K562 (cell line): ENCODE data around the gene RASSF7. TPM values are rescaled to one million over a fixed set of nuclear protein-coding genes. Genes with fewer than 3 reads are reported as not detected.

Experiments used
- ATAC-seq: fragments of 200-7000 bp; cut with Tn5 transposase; 3 replicates; pipeline ENCODE4 v1.9.1; 2020; ENCODE audit warnings: moderate library complexity
- BruUV-seq: library from RNA; stranded (reverse); fragments of 400-500 nt; replicated peaks from 2 replicates; lab custom pipeline; 2021; lab: Mats Ljungman, UMichigan
- CTCF ChIA-PET: fragments of 300-600 bp; formaldehyde crosslinking; extraction: SDS; loops from one replicate; lab custom pipeline; 2021; ENCODE audit warnings: low intra/inter-chr PET ratio; lab: Yijun Ruan, JAX
- POLR2A ChIA-PET: fragments of 300-600, 350-650 bp; sonication (Branson Sonifier 250); formaldehyde crosslinking; extraction: SDS; loops from one replicate; lab custom pipeline; 2021; ENCODE audit warnings: antibody characterized with exemption, inconsistent platforms; lab: Yijun Ruan, JAX
- DNase-seq, 4 experiments: peaks; one replicate each; pipeline versions ENCODE4 v3.0.0 to v3.0.0-alpha.2; 2011 to 2018; ENCODE audit warnings: low spot score in 3 of 4, mixed read lengths in 3 of 4; ENCODE audit errors: extremely low read depth in 1 of 4
- FAIRE-seq: peaks from 2 replicates; lab custom pipeline; 2011; peaks lifted over from hg19 to GRCh38; lab: Jason Lieb, UNC
- H2AFZ ChIP-seq: 2 replicates; pipeline ENCODE4 v1.6.0; 2011; ENCODE audit warnings: low read depth, low read length, control low read depth, inconsistent platforms
- H3K27ac ChIP-seq: fragments of 200-600 bp; 3 replicates; pipeline ENCODE4 v1.8.0; 2011; ENCODE audit warnings: low read depth, mild to moderate bottlenecking, control low read depth, inconsistent platforms, low read length, moderate library complexity, mixed read lengths; ENCODE audit errors: extremely low read depth
- H3K27me3 ChIP-seq, 2 experiments: fragments of 300-600 bp in 1 of 2; 2 replicates in 1 of 2; 3 replicates in 1 of 2; pipeline versions ENCODE4 v1.6.0 to v1.8.0; 2011; ENCODE audit warnings: inconsistent platforms in 2 of 2, low read length in 2 of 2, mild to moderate bottlenecking in 1 of 2, mixed read lengths in 1 of 2, moderate library complexity in 1 of 2; ENCODE audit not compliant: control insufficient read depth in 2 of 2, insufficient read depth in 2 of 2
- H3K36me3 ChIP-seq: fragments of 300-600 bp; 3 replicates; pipeline ENCODE4 v1.8.0; 2011; ENCODE audit warnings: mild to moderate bottlenecking, low read length, inconsistent platforms; ENCODE audit not compliant: control insufficient read depth, insufficient read depth
- H3K4me1 ChIP-seq, 2 experiments: fragments of 200-600 bp in 1 of 2; replicated peaks in 1 of 2; 2 replicates in 1 of 2; 3 replicates in 1 of 2; pipeline versions ENCODE4 v1.5.1 to v1.8.0; 2011; ENCODE audit warnings: inconsistent platforms in 2 of 2, low read length in 2 of 2, mild to moderate bottlenecking in 1 of 2, mixed read lengths in 1 of 2, moderate library complexity in 1 of 2; ENCODE audit not compliant: control insufficient read depth in 2 of 2, insufficient read depth in 2 of 2
- H3K4me2 ChIP-seq: 2 replicates; pipeline ENCODE4 v1.6.1; 2011; ENCODE audit warnings: low read length, control low read depth, inconsistent platforms, mixed read lengths; ENCODE audit not compliant: insufficient read depth
- H3K4me3 ChIP-seq: fragments of 200-600 bp; sonication (generic), shearing (Covaris generic); 2 replicates; pipeline ENCODE4 v1.5.1; 2016; ENCODE audit warnings: control low read depth, inconsistent platforms
- H3K79me2 ChIP-seq: fragments of 200-600 bp; 3 replicates; pipeline ENCODE4 v1.8.0; 2011; ENCODE audit warnings: low read length, inconsistent platforms; ENCODE audit not compliant: control insufficient read depth, insufficient read depth
- H3K9ac ChIP-seq, 2 experiments: 2 replicates each; pipeline versions ENCODE4 v1.6.0 to v1.6.1; 2011; ENCODE audit warnings: low read depth in 2 of 2, low read length in 2 of 2, control low read depth in 1 of 2, inconsistent platforms in 1 of 2, mild to moderate bottlenecking in 1 of 2, mixed read lengths in 1 of 2; ENCODE audit not compliant: insufficient read depth in 1 of 2
- H3K9me1 ChIP-seq: one replicate; pipeline ENCODE4 v1.6.0; 2011; ENCODE audit warnings: inconsistent platforms, mild to moderate bottlenecking, low read length, moderate library complexity; ENCODE audit not compliant: control insufficient read depth, insufficient read depth
- H3K9me3 ChIP-seq: replicated peaks from 2 replicates; pipeline ENCODE4 v1.5.1; 2011; ENCODE audit warnings: low read depth, low read length, inconsistent platforms; ENCODE audit not compliant: control insufficient read depth, insufficient read depth
- H4K20me1 ChIP-seq: replicated peaks from 2 replicates; pipeline ENCODE4 v1.6.1; 2011; ENCODE audit warnings: low read length, inconsistent platforms, mixed read lengths; ENCODE audit not compliant: control insufficient read depth, insufficient read depth
- BDP1 ChIP-seq: IDR thresholded peaks from 3 replicates; pipeline ENCODE4 v1.6.1; 2011; ENCODE audit not compliant: insufficient read length, insufficient read depth
- PTRF ChIP-seq: fragments of 450-650 bp; IDR thresholded peaks from 2 replicates; pipeline ENCODE4 v1.6.1; 2016; ENCODE audit warnings: mild to moderate bottlenecking, missing genetic modification characterization, missing compliant biosample characterization
- ZBTB7A ChIP-seq: IDR thresholded peaks from 2 replicates; pipeline ENCODE4 v1.6.1; 2011; ENCODE audit warnings: low read depth, mild to moderate bottlenecking, low read length, moderate library complexity, borderline replicate concordance; ENCODE audit not compliant: control insufficient read depth
- WGBS: fragments of 100-300 bp; shearing (Covaris generic); methylation state at CpG from one replicate; pipeline ENCODE4 v1.1.6; 2016; ENCODE audit warnings: low coverage, mixed read lengths; ENCODE audit not compliant: insufficient coverage; ENCODE audit errors: missing lambda C conversion rate; 5-methylcytosine and 5-hydroxymethylcytosine counted together
- in situ Hi-C: fragments of 300-500 bp; cut with MboI; formaldehyde crosslinking; loops from 4 replicates; pipeline ENCODE4 v1.15.0; 2018; ENCODE audit warnings: inconsistent platforms, mixed read lengths
- intact Hi-C: fragments of 100-400 bp; cut with micrococcal nuclease; formaldehyde crosslinking; loops from 2 replicates; pipeline ENCODE4 v1.14.2; 2022
- polyA plus RNA-seq, 8 experiments: library from polyadenylated mRNA; depleted of rRNA in 4 of 8; stranded (reverse) in 5 of 8; unstranded in 3 of 8; fragments of >200 nt; fragmentation: Nextera tagmentation in 2 of 8; fragmentation: Illumina TruSeq in 1 of 8; extraction: Ambion mirVana in 2 of 8; extraction: Trizol in 1 of 8; gene quantifications; 2 replicates each; pipeline versions ENCODE4 v1.2.1 to v1.2.3, GENCODE V29; 2011 to 2014; ENCODE audit warnings: inconsistent platforms in 1 of 8, missing spikeins in 1 of 8
- total RNA-seq, 7 experiments: library from RNA; depleted of rRNA in 6 of 7; stranded (reverse); fragments of >200 nt in 6 of 7; fragmentation: Illumina TruSeq in 2 of 7; extraction: Trizol in 2 of 7; gene quantifications; 2 replicates each; pipeline versions ENCODE4 v1.2.1 to v1.2.3, GENCODE V29; 2011 to 2021; ENCODE audit warnings: low replicate concordance in 1 of 7
- TF ChIP-seq, protein P1 (sequence below): sonication (generic); formaldehyde crosslinking; IDR thresholded peaks from 2 replicates; pipeline ENCODE4 v1.8.0; 2022; ENCODE audit warnings: missing genetic modification reagents, mild to moderate bottlenecking, moderate library complexity, borderline replicate concordance

RASSF7 gene
- total and polyA plus RNA-seq, 9 of the 15 experiments (the other 6 are each of a cell fraction or from before 2014, with no cell fraction given) = 0.41 to 45.2 (median 18.6) TPM

DNA sequence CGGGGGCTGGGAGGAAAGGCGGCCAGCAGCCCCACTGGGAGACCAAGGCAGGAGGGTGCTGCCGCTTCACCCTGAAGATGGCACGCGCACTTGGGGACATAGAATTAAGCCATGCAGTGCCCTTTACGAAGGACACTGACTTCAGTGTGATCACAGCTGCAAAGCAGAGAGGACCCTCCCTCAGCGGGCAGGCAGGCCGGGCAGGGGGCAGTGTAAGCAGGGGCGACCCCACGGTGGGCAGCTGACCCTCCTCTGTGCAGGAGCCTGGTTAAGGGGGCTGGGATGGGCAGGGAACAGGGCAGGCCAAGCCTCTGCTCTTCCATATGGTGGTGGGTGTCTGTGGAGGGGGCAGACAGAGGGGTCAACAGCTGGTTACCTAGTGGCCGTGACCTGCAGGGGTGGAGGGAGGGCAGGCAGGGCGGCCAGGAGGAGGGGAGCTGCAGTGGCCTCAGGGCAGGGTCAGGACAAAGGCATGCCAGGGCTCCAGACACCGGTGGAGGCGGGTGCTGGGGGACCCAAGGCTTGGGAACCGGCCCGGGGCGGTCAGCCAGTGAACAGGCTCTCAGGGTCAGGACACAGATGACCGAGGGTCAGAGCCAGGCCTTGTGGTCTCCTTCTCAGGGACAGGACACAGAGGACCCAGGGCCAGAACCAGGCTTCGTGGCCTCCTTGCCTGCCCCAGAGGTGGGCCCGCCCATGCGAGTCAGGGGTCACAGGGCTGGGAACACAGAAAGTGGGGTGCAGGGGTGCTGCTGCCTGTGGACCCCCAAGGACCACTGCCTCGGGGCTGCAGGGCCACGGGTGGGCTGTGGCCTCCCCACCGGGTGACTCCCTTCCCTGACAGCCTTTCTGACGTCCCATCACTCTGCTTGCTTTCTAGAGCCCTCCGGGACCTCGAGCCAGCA is 7.4 kb upstream of the RASSF7 start:
- Histone ChIP-seq H3K9ac (peak overlapping the region in 1 of 2 experiments; percentile 85; a peak in 1 of 4 replicates), H3K79me2 (no peaks in the 10 kb centered on the region), H3K4me3 (no peak overlapping the region), H3K4me2 (no peak overlapping the region), H3K27me3 (no peaks in the 10 kb centered on the region), H3K9me3 (no peaks in the 10 kb centered on the region), H3K9me1 (no peaks in the 10 kb centered on the region), H3K36me3 (no peaks in the 10 kb centered on the region), H2AFZ (no peak overlapping the region), H3K4me1 (peaks cover 13 to 94% of the 10 kb centered on the region in 2 experiments; a peak in 4 of 5 replicates), H3K27ac (no peak overlapping the region), H4K20me1 (no peaks in the 10 kb centered on the region)
- WGBS = 79% methylated on average over 21 of the region's 27 CpGs
- no TSS peak for BruUV-seq
- no peak for ATAC-seq
- ChIA-PET POLR2A (interaction anchor here (1.5 kb wide), 1 partner anchor 34 kb away, joined by 4 read pairs; no protein-coding TSS in a partner anchor), CTCF (no interaction called here)
- intact Hi-C loops (loop anchor here (5.0 to 10.0 kb wide), 3 partner anchors 61 to 174 kb away; partner anchors contain the start of genes DEAF1, IRF7 and TMEM80), in situ Hi-C loops (no loop called here)
- FAIRE-seq = no peak
- no peak for DNase-seq
- TF ChIP-seq, protein P1, sequence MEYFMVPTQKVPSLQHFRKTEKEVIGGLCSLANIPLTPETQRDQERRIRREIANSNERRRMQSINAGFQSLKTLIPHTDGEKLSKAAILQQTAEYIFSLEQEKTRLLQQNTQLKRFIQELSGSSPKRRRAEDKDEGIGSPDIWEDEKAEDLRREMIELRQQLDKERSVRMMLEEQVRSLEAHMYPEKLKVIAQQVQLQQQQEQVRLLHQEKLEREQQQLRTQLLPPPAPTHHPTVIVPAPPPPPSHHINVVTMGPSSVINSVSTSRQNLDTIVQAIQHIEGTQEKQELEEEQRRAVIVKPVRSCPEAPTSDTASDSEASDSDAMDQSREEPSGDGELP (CRISPR knock-in tag) = peak; percentile 25; the same call in 1 of the 2 replicates
- TF ChIP-seq ZBTB7A (peak; percentile 14; the same call in 1 of the 2 replicates), BDP1 (no peak), PTRF (tag) (no peak)
